Measurements from ENCODE around the gene NUMBL. TPM values are rescaled to one million over a fixed set of nuclear protein-coding genes. Genes with fewer than 3 reads are reported as not detected.
"Not testable (repeated sequence)": the region's sequence is repeated elsewhere in the genome, so short reads cannot be mapped to it uniquely, and the experiment has no call there.

Gene NUMBL
- total RNA-seq, 1 experiment from 2014 or later: 14.5 TPM

GRCh38 chr19:40733149-40733548, 42.7 kb upstream of the NUMBL start:
- Histone ChIP-seq H3K79me2 (ENCODE audit: low read length) (no peaks in the 10 kb centered on the region), H3K27me3 (ENCODE audit: low read length) (no peaks in the 10 kb centered on the region), H3K4me3 (ENCODE audit: low read length) (no peak overlapping the region), H3K4me1 (ENCODE audit: insufficient read depth, low read length) (no peaks in the 10 kb centered on the region), H3K9me3 (ENCODE audit: low read length) (no peaks in the 10 kb centered on the region), H3K36me3 (ENCODE audit: low read depth, low read length) (peaks cover 22% of the 10 kb centered on the region), H3K9me2 (replicated peaks; ENCODE audit: low read length) (no peaks in the 10 kb centered on the region), H3K9ac (ENCODE audit: low read length) (no peak overlapping the region), H3K27ac (ENCODE audit: low read length) (no peak overlapping the region), H4K20me1 (ENCODE audit: low read length) (no peaks in the 10 kb centered on the region), H3F3A (ENCODE audit: low read length, unreplicated experiment) (no peaks in the 10 kb centered on the region), H3K4me2 (ENCODE audit: low read length) (no peak overlapping the region), H2AFZ (ENCODE audit: low read length) (no peak overlapping the region)
- ChIA-PET CTCF (no interaction called here), POLR2A (ENCODE audit: unreplicated experiment) (no interaction called here)
- TF ChIP-seq EZH2 (IDR thresholded peaks at IDR 0.05; ENCODE audit: low read length, unreplicated experiment) (no peak), CTCF (conservative IDR thresholded peaks at IDR 0.05; ENCODE audit: low read depth, low read length) (no peak)
- BruUV-seq (replicated peaks): no TSS peak
- DNase-seq (no peak), ATAC-seq (no peak)
- intact Hi-C loops (cut with micrococcal nuclease): no loop called here

- H3K4me2 ChIP-seq (ENCODE audit: low read length); H3K4me3 ChIP-seq (ENCODE audit: low read length); H3K79me2 ChIP-seq (ENCODE audit: low read length); H3K9ac ChIP-seq (ENCODE audit: low read length); CTCF ChIA-PET; BruUV-seq (replicated peaks); intact Hi-C loops (cut with micrococcal nuclease); H3K4me1 ChIP-seq (ENCODE audit: insufficient read depth, low read length); POLR2A ChIA-PET (ENCODE audit: unreplicated experiment); ATAC-seq; H4K20me1 ChIP-seq (ENCODE audit: low read length); H3K27ac ChIP-seq (ENCODE audit: low read length); H3F3A ChIP-seq (ENCODE audit: low read length, unreplicated experiment); DNase-seq; H2AFZ ChIP-seq (ENCODE audit: low read length); H3K9me2 ChIP-seq (replicated peaks; ENCODE audit: low read length); H3K27me3 ChIP-seq (ENCODE audit: low read length); H3K9me3 ChIP-seq (ENCODE audit: low read length): not testable (repeated sequence)
- H3K36me3 ChIP-seq (ENCODE audit: low read depth, low read length): peaks cover 19% of the 10 kb centered on the region
Observed at GRCh38 chr19:40732304-40732703, 41.9 kb upstream of the NUMBL start.

- H4K20me1 ChIP-seq (ENCODE audit: low read length); H3K4me2 ChIP-seq (ENCODE audit: low read length); H3K9ac ChIP-seq (ENCODE audit: low read length); H3K27ac ChIP-seq (ENCODE audit: low read length); DNase-seq; POLR2A ChIA-PET (ENCODE audit: unreplicated experiment); H2AFZ ChIP-seq (ENCODE audit: low read length); CTCF ChIA-PET; H3K9me3 ChIP-seq (ENCODE audit: low read length); BruUV-seq (replicated peaks); H3K4me3 ChIP-seq (ENCODE audit: low read length); H3K4me1 ChIP-seq (ENCODE audit: insufficient read depth, low read length); intact Hi-C loops (cut with micrococcal nuclease); H3K79me2 ChIP-seq (ENCODE audit: low read length); H3K27me3 ChIP-seq (ENCODE audit: low read length); H3F3A ChIP-seq (ENCODE audit: low read length, unreplicated experiment); H3K9me2 ChIP-seq (replicated peaks; ENCODE audit: low read length); ATAC-seq: not testable (repeated sequence)
- peaks cover 23% of the 10 kb centered on the region; the same call in 1 of the 2 replicates for H3K36me3 ChIP-seq (ENCODE audit: low read depth, low read length)
Observed at GRCh38 chr19:40730065-40730464, 39.6 kb upstream of the NUMBL start.

GRCh38 chr19:40726279-40726678, 35.8 kb upstream of the NUMBL start:
- no peak overlapping the region for H3K4me3 ChIP-seq (ENCODE audit: low read length)
- DNase-seq: peak; percentile 17
- H3K4me2 ChIP-seq (ENCODE audit: low read length): no peak overlapping the region
- H3K9me3 ChIP-seq (ENCODE audit: low read length): no peaks in the 10 kb centered on the region
- H3K27ac ChIP-seq (ENCODE audit: low read length): no peak overlapping the region
- CTCF ChIA-PET: no interaction called here
- H3K36me3 ChIP-seq (ENCODE audit: low read depth, low read length): peaks cover 22% of the 10 kb centered on the region; the same call in 1 of the 2 replicates
- TF ChIP-seq EZH2phosphoT487 (IDR thresholded peaks at IDR 0.05; ENCODE audit: borderline replicate concordance, low read length) (no peak), EZH2 (IDR thresholded peaks at IDR 0.05; ENCODE audit: low read length, unreplicated experiment) (no peak), CTCF (conservative IDR thresholded peaks at IDR 0.05; ENCODE audit: low read depth, low read length) (no peak)
- no peaks in the 10 kb centered on the region for H3K27me3 ChIP-seq (ENCODE audit: low read length)
- no peak for ATAC-seq
- H2AFZ ChIP-seq (ENCODE audit: low read length): no peak overlapping the region
- H3F3A ChIP-seq (ENCODE audit: low read length, unreplicated experiment): no peaks in the 10 kb centered on the region
- H3K9me2 ChIP-seq (replicated peaks; ENCODE audit: low read length): no peaks in the 10 kb centered on the region
- H3K9ac ChIP-seq (ENCODE audit: low read length): no peak overlapping the region
- peaks cover 31% of the 10 kb centered on the region for H3K79me2 ChIP-seq (ENCODE audit: low read length)
- POLR2A ChIA-PET (ENCODE audit: unreplicated experiment): no interaction called here
- peaks cover 12% of the 10 kb centered on the region for H3K4me1 ChIP-seq (ENCODE audit: insufficient read depth, low read length)
- no peaks in the 10 kb centered on the region; the same call in 1 of the 2 replicates for H4K20me1 ChIP-seq (ENCODE audit: low read length)
- intact Hi-C loops (cut with micrococcal nuclease): no loop called here
- BruUV-seq (replicated peaks): no TSS peak

All from PC-3 (cell line).